ENCODE data around the gene TUBA4A. TPM values are rescaled to one million over a fixed set of nuclear protein-coding genes. Genes with fewer than 3 reads are reported as not detected.

TUBA4A gene
- total RNA-seq, 1 donor from 2014 or later = 7.9 TPM

DNA sequence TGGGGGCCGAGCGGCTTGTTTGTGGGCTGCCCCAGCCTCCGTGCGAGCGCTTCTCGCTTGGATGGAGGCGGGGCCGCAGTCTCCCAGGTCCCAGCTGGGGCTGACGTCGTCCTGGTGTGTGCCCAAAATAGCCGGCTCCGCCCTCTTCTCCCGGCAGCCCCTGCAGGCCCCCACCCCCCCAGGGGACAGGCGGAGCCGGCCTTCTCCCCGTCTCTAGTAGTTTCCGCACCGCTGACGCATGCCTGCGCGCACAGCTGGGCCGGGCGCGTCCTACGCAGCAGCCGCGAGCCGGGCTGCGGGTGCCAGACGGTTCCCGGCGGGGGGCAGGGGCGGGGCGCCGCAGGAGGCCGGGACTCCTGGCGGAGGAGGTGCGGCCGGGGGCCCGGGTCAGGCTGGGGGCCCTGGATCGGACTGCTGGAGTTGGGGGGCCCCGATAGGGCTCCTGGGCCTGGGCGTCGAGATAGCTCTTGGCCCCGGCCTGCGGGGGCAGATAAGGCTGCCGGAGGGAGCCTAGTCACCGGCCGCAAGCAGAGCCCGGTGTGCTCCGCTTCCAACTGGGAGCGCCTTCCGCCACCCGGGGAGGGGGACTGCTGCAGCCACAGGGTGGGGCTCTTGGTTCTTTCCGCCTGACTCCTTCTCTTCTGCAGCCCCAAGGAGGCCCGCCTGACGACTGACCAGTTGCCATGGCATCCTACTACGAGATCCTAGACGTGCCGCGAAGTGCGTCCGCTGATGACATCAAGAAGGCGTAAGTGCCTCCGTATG lies 25.6 kb upstream of the TUBA4A start, which contains the start of gene DNAJB2:
Gene DNAJB2, plus strand, starts transcription at position 216 of the 765 bp plus-strand sequence. Its CDS starts 468 bp downstream, at position 684.
- Mint-ChIP-seq H3K27ac (ENCODE audit: unreplicated experiment) (peak within 1 kb of the TSS; percentile 98), H3K9me3 (ENCODE audit: unreplicated experiment) (no peaks in the 10 kb centered on the region), H3K4me3 (ENCODE audit: unreplicated experiment) (peak within 1 kb of the TSS; percentile 84), H3K27me3 (ENCODE audit: unreplicated experiment) (no peaks in the 10 kb centered on the region), H3K36me3 (ENCODE audit: unreplicated experiment) (peaks cover 6% of the 10 kb centered on the region), H3K4me1 (ENCODE audit: unreplicated experiment) (peaks cover 32% of the 10 kb centered on the region)
- DNase-seq (ENCODE audit: extremely low spot score, unreplicated experiment) = peak; percentile 99
- TF ChIP-seq, protein P1, sequence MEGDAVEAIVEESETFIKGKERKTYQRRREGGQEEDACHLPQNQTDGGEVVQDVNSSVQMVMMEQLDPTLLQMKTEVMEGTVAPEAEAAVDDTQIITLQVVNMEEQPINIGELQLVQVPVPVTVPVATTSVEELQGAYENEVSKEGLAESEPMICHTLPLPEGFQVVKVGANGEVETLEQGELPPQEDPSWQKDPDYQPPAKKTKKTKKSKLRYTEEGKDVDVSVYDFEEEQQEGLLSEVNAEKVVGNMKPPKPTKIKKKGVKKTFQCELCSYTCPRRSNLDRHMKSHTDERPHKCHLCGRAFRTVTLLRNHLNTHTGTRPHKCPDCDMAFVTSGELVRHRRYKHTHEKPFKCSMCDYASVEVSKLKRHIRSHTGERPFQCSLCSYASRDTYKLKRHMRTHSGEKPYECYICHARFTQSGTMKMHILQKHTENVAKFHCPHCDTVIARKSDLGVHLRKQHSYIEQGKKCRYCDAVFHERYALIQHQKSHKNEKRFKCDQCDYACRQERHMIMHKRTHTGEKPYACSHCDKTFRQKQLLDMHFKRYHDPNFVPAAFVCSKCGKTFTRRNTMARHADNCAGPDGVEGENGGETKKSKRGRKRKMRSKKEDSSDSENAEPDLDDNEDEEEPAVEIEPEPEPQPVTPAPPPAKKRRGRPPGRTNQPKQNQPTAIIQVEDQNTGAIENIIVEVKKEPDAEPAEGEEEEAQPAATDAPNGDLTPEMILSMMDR (IDR thresholded peaks at IDR 0.05) = peak; percentile 22

GRCh38 chr2:219278655-219279150 lies 25.0 kb upstream of the TUBA4A start:
- peaks cover 6% of the 10 kb centered on the region for H3K36me3 Mint-ChIP-seq (ENCODE audit: unreplicated experiment)

DNA sequence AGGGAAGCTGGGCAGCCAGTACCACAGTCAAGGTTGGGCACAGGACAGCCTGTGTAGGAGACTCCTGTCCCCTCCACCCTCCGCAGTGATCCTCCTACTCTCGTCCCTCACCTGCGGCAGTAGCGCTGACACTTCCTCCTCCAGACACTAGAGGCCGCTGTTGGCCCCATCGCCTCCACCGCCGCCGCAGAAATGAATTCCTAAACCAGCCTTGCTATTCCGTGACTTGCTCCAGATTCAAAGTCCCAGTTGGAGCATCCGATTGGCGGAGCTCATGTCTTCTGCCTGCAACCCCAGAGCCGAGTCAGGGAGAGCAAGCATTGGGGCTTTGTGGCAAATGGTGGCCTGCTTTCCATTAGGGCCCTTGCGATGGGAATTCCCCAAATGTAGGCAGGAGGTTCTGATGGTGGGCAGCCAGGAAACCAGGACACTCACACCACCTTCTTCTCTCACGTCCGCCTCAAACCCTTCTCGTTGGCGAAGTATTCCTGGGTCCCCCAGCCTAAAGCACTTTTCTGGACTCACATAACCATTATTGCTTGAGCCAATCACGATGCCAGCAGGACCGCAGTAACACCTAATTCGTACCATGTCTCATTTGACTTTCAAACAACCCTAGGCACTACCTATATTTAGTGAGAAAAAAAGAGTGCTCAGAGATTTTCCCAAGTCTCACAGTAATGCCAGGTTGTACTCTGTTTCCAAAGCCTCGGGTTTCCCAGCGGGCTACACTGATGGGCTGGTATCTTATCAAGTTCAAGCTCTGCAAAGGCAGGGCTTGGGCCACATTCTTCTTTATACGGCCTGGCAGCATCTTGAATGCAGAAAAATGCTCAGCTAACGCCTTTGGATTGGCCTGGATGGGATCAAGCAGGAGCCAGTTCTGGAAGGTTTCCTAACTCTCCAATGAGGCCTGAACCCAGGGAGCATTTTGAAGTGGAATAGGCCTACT lies 24.3 kb upstream of the TUBA4A start:
- Mint-ChIP-seq H3K27me3 (ENCODE audit: unreplicated experiment) (no peaks in the 10 kb centered on the region), H3K9me3 (ENCODE audit: unreplicated experiment) (no peaks in the 10 kb centered on the region), H3K4me1 (ENCODE audit: unreplicated experiment) (peaks cover 40% of the 10 kb centered on the region), H3K36me3 (ENCODE audit: unreplicated experiment) (peaks cover 4% of the 10 kb centered on the region), H3K4me3 (ENCODE audit: unreplicated experiment) (peak overlapping the region; percentile 84), H3K27ac (ENCODE audit: unreplicated experiment) (peak overlapping the region; percentile 98)
- TF ChIP-seq, protein P1 (IDR thresholded peaks at IDR 0.05) = peak; percentile 98
- DNase-seq (ENCODE audit: extremely low spot score, unreplicated experiment) = peak; percentile 93

More at GRCh38 chr2:219278655-219279150, 25.0 kb upstream of the TUBA4A start:
- H3K27ac Mint-ChIP-seq (ENCODE audit: unreplicated experiment) = peak overlapping the region; percentile 98
- TF ChIP-seq, protein P1 (IDR thresholded peaks at IDR 0.05) = no peak
- DNase-seq (ENCODE audit: extremely low spot score, unreplicated experiment) = no peak
- H3K4me3 Mint-ChIP-seq (ENCODE audit: unreplicated experiment) = peak overlapping the region; percentile 84
- H3K27me3 Mint-ChIP-seq (ENCODE audit: unreplicated experiment) = no peaks in the 10 kb centered on the region
- H3K4me1 Mint-ChIP-seq (ENCODE audit: unreplicated experiment) = peaks cover 39% of the 10 kb centered on the region
- H3K9me3 Mint-ChIP-seq (ENCODE audit: unreplicated experiment) = no peaks in the 10 kb centered on the region

DNA sequence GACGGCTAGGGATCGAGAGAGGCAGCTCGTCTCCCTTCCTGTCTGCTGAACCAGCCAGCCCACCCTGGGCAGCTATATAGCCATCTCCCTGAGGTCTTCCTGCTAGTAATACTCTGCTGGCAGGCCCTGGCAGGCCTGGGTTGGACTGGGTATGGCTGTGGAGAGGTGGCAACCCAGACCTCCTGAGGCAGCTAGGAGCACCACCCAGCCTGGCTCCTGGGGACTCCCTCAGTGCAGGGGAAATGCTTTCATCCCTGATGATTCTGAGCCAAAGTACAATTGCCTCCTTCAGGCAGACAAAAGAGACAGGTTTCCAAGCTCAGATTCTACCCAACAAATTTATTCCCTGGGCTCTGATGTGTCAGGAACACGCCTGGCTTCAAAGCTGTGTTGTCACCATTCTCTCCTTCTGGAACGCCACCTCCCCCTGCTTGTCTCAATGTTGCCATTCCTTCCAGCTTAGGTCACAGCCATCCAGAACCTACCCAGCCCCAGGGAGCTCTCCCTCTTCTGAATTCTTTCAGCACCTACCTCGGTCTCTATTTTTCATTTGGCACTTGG lies 20.7 kb upstream of the TUBA4A start:
- peaks cover 32% of the 10 kb centered on the region for H3K4me1 Mint-ChIP-seq (ENCODE audit: unreplicated experiment)
- H3K27ac Mint-ChIP-seq (ENCODE audit: unreplicated experiment) = peak overlapping the region; percentile 25
- no peaks in the 10 kb centered on the region for H3K9me3 Mint-ChIP-seq (ENCODE audit: unreplicated experiment)
- TF ChIP-seq, protein P1 (IDR thresholded peaks at IDR 0.05) = no peak
- no peak for DNase-seq (ENCODE audit: extremely low spot score, unreplicated experiment)
- no peaks in the 10 kb centered on the region for H3K27me3 Mint-ChIP-seq (ENCODE audit: unreplicated experiment)
- H3K4me3 Mint-ChIP-seq (ENCODE audit: unreplicated experiment) = no peak overlapping the region
- no peaks in the 10 kb centered on the region for H3K36me3 Mint-ChIP-seq (ENCODE audit: unreplicated experiment)

Data from osteocyte (in vitro differentiated cells).